GM18909 (cell line): Measurements from ENCODE around the gene SS18.

Experiments used
- ATAC-seq: cut with Tn5 transposase; IDR thresholded peaks from one replicate; pipeline ENCODE4 v1.9.1; 2021; ENCODE audit warnings: mild to moderate bottlenecking; ENCODE audit not compliant: unreplicated experiment, poor library complexity

Gene SS18

DNA sequence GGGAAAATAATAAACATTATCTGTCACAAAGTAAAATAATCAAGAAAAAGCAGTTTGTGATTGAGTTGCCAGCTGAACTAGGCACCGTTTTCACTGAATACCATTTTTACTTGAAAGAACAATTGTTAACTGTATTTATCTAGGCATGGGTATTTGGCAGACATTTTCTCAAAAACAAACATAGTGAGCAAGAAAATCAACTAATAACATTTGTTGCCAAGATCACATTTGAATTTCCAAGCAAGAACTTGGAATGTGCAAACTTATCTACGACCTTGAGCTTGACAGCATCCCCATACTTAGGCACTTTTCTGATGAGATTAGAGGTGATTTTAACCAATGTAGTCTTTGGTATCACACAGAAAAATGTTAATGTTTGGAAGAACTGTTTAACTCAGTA is 16.7 kb downstream of the SS18 start:
- ATAC-seq = no peak

DNA sequence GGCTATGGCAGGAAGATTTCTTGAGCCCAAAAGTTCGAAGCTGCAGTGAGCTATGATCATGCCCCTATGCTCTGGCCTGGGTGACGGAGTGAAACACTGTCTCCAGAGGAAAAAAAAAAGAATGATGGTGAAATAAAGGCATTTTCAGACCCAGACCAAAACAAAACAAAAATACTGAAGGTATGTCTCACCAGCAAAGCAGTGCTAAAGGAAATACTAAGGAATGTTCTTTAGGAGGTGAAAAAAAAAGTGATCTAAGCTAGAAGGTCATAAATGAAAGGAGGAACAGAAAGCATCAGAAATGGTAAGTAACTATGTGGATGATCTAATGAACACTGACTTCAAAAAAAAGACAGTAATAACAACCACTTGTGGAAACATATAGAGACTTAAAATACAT is 18.7 kb downstream of the SS18 start:
- no peak for ATAC-seq

DNA sequence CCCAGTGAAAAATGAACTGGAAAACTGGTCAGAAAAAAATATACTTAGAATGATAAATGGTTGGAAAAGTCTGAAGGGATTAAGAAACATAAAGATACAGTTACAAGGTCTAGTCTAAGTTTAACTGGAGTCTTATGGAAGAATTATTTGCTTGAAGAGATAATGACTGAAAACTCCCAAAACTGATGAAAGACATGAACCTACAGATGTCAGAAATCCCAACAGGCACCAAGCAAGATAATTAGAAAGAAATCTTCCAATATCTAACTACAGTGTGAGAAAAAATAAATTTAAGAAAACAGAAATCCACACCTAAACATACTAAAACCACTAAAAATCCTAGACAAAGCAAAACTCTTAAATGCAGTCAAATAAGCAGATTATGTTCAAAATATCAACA is 19.4 kb downstream of the SS18 start:
- ATAC-seq = no peak

DNA sequence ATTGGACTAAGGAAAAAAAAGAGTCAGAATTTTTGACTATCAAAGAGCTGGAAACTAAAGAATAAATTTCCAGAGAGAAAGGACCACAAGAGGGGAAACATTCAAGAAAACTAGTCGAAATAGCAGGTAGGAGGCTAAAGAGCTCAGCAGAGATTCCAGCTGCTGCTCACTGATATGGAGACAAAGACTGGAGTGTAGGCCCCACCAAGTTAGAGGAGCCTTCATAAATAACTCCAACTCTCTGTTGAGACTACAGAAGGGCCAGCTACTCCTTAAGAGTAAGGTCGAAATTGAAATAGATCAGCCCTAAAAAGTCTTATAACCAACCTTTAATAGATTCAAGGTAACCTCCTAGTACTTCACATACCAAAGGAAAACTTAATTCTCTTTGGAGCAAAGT is 31.1 kb downstream of the SS18 start:
- ATAC-seq = no peak

DNA sequence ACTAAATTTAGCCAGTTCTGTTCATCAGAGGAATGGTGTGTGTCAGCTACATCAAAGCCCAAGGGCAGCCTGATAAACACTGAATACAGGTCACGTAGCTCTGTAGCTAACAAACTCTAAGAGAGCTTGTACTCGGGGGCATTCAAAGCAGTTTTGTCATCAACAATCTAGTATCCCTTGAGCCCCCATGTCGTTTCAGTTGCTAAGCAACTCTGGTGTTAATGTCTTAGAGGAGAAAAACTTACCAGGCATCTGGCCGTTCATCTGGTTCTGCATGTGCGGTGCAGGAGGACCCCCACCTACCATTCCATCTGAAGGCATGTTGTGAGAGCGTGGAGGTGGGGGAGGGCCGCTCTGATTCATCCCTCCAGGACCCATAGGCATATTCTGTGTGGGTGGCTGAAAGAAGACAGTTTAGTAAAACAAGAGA is 33.1 kb downstream of the SS18 start:
- ATAC-seq = no peak

DNA sequence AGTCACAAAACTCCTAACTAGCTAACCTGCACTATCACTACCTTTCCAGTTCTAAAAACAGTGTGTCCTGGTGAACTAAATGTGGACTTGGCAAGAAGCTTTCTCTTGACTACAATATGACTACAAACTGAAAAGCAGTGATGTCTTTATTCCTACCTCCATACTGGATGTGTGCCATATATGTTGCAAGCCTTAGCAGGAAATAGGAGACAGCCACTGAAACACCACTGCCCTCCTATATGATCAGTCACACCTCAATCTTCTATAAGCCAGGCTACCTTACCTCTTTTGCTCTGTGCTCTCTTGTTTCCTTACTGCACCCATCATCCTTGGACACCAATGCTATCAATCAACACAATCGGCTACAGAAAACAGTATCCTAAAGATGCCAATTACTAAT is 34.1 kb downstream of the SS18 start:
- ATAC-seq = no peak

DNA sequence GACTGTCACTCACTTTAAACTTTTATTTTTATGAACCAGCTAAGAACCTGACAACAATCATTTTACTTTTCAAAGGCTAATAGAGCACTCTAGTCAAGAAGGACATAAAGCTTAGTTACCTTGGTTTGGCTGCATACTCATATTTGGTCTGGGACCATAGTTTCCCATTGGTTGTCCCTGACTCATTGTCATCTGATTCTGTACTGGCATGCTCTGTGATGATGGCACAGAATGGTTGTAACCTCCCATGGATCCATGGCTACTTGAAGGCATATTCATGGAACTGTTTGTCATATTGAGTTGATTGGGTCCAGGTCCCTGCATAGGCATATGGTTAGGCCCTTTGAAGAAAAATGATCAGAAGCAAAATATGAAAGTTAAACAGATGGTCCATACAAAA is 37.9 kb downstream of the SS18 start:
- ATAC-seq = no peak

DNA sequence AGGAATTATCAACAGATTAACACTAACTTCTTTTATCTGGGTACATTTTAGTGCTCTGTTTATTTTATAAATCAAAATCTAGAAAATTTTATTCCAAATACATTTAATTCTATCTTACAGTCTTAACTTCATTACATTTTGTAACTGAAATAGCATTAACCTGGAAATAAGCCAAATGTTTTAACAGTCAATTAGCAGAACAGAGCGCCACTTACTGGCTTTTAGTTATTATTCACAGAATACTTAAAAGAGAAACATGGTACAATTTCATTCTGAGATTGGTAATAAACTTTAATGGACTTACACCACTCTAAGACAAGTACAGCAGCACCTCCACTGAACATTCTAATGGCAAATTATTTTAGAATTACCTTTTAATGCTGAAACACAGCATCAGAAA is 38.6 kb downstream of the SS18 start:
- no peak for ATAC-seq

DNA sequence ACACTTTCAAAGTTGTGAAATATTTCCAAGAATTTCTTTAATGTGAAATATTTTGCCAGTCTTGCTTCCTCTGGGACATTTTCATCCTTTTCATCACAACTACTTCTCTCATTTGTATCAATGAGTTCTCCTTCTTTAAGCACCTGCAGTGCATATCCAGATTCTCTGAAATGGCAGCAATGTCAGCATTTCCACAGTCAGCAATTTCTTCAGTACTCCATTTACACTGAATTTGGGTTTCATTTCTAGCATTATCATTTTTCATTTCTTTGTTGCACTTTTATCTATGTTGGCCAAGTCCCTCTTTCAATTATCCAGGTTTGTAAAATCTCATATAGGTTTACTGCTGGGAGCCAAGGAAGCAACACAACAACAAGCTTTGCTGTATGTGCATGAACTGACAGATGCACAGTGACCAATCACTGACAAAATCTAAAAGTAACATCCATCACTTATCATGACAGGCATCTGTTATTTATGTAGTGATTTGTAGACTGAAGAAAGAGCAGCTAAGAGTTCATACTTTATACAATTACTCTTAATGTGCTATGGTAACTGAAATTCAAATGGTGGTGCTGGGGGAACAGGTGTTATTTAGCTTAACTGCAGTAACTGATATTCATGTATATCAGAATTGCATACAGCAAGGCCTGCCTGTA is 43.9 kb downstream of the SS18 start:
- ATAC-seq = no peak

DNA sequence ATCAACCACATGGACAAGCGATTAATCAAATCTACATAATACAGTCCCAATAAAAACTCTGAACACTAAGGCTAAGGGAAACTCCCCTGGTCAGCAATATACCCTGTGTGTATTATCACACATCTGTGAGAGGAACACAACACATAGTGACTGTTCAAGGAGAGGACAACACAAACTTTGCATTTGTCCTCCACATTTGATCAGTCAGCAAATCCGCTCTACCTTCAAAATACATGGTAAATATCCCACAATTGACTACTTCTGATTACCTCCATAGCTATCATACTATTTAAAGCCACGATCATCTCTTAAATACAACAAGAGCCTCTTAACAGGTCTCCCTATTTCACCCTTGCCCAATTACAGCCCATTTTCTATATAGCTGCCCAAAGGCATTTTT is 45.6 kb downstream of the SS18 start:
- ATAC-seq = no peak

DNA sequence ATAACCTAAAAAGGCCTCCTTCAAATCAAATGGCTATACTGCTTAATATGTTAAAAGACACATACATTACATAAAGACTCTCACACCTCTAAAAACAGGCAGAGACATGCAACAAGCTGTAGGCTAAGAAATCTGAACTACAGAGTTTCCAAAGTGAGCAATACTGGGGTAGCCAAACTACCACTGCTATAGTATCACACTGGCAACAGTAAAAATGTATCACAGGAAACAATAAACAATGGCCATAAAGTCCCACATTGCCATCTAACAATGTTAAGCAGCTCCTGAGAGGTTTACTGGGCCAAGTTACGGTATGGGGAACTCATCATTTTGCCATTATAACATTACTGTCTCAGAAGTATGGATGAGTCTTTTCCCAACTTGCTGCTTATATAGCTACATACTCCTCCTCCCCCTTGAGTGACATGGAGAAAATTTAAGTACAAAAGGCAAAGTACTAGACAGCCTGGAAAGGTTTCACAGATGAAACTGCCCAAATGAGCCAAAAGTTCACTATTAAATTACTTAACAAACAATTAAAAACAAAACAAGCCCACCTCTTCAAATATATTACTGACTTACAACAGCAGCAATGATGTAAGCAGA is 50.3 kb downstream of the SS18 start:
- no peak for ATAC-seq

DNA sequence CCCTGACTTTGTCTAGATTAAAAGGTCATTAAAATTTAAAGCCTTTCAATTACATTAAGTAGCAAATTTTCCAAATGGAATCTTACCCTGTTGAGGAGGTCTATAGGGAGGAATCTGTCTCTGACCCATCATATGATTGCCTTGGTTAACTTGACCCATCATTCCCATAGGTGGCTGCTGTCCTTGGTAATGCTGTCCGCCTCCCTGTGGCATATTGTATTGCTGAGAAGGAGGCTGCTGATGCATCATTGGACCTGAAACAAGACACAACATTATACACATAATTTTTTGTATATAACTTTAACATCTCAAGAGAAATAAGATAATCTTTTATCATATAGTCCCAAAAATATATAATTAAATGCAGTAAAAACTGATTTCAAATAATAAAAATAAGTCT is 51.2 kb downstream of the SS18 start:
- no peak for ATAC-seq

DNA sequence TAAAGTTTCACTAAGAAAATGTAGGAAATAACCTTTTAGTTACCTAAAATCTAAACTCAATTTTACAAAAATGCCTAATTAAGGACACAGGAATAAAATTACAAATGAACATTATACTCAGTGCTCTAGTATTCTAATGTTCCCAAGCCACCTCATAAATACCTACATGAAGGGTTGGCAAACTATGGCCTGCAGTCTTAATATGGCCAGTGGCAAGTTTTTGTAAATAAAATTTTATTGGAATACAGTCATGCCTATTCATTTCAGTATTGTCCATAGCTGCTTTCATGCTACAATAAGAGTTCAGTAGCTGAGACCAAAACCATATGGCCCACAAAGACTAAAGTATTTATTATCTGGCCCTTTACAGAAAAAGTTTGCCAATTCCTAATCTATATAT is 53.8 kb downstream of the SS18 start:
- no peak for ATAC-seq

DNA sequence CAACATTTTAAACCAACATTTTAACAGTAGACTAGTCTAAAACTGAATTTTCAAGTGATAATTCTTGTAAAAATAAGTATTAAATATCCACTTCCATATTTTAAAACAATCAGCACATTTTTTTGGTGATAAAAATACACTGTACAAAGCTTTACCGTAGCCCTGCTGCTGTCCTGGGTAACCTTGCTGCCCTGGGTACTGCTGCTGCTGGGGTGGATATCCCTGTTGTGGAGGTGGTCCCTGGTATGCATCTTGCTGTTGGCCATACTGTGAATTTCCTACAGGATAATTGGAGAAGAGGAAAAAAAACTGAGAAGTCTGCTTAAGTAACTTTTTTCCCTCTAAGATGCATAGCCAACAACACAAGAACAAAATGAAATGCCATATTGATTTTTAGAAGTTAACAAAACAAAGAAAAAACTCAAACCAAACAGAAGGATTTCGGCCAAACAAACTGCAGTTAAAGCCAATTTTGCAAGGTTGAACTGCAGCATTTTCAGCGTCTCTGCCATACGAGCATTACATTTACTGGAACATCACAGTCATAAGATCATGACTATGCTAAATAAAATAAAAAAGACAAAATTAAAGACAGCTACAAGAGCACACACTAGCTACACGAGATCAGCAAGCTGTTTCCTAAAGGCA is 55.4 kb downstream of the SS18 start:
- no peak for ATAC-seq

DNA sequence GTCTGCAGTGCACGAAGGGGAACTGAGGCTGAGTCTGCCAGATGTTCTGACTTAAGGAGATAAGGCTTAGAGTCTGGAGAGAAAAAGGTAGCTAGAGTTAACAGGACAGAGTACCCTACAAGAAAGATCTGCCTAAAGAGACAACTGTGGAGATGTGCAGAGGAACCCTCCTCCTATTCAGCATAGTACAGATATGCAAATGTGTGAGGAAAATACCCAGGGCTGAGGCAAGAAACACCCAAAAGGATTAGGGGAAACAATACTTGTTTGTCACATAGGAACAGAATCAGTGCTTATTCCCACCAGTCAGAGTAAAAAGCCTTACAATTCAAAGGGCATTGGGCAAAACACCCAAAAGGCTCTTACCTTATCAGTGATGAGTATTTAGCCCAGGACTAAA is 67.8 kb downstream of the SS18 start:
- no peak for ATAC-seq

DNA sequence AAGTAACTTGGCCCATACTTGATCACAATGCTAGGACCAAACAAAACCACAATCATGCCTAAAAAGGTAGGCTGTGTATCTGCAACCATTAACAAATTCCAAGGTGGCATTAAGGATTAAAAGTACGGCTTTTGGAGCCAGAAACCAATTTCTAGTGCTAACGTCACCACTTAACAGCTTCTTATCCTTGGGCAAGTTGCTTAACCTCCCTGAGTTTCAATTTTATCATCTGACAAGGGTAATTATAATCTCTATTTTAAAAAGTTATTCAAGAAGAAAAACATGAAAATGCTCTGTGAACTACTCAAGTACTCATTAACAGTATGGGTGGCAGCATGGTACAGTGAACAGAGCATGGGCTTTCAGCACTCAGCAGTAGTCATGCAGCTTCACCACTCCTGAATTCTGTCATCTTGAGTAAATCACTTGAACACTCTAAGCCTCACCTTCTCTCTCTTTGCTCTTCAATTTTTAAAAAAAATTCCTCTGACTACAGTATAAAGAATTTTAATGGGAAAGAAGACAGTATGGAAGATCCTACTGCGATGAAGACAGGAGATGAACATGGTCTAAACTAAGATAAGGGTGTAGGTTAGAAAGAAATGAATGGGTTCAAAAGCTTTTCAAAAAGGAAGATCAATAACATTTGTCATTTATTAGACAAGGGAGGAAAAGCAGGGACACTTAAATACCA is 69.2 kb downstream of the SS18 start:
- no peak for ATAC-seq

DNA sequence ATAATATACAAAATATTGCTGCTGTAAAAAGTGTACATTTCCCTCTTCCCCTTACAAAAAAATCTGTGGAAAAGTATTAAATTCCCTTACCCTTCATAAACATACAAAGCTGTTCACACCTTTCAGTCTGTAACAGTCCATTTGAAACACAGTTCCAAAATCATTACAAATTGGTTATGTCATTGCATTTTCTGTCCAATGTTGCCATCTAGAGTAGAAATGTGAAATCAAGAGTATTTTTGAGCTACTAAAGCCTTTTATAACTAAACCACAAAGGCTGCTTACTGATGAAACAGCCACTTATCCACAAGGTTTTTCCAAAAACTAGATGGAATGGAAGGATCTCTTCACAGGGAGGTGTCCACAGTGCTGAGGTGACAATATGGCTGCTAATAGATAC is 72.5 kb downstream of the SS18 start:
- ATAC-seq = no peak

DNA sequence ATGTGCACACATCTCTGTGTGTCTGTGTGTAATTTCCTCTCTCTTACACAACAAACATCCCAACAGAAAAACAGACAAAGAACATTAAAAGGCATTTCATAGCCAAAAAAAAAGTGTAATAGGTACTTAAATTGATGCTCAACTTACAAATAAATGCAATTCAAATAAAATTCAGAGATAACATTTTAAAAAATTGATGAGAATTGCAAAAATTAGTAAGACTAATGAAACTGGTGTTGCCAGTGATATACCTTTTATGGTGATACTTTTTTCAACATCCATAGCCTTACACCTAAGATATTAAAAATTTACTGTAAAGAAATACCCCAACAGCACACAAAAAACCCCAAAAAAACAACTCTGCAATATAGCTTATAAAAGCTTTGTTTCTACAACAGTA is 76.0 kb downstream of the SS18 start:
- no peak for ATAC-seq

DNA sequence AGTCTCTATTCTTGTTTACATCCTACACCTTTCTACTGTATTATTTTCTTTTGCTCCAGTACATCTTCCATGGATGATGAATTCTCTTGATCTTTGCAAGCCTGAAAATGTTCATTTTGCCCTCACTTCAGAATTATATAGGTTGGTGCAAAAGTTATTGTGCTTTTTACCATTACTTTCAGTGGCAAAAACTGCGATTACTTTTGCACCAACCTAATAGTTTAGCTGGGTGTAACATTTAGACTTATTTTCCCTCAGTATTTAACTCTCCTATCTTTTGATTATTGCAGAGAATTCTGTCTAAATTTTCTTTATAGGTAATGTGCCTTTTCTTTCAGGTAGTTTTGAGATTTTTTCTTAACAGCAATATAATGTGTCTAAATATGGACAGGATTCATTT is 81.8 kb downstream of the SS18 start:
- no peak for ATAC-seq

DNA sequence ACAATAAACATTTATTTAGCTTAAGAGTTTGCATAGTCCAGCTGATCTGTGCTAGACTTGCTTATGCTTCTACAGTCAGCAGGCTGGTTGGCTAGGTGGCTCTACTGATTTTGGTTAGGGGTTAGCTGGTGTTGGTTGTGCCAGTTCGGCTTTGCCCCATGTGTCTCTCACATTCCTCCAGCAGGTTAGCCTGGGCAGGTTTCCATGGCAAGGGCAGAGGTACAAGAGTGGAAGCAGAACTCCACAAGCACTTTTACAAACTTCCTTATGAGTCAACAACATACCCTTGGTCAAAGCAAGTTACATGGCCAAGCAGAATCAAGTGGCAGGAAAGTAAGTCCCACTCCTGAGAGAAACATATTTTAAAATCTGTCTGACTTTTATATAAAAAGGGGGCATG is 82.3 kb downstream of the SS18 start:
- ATAC-seq = no peak

DNA sequence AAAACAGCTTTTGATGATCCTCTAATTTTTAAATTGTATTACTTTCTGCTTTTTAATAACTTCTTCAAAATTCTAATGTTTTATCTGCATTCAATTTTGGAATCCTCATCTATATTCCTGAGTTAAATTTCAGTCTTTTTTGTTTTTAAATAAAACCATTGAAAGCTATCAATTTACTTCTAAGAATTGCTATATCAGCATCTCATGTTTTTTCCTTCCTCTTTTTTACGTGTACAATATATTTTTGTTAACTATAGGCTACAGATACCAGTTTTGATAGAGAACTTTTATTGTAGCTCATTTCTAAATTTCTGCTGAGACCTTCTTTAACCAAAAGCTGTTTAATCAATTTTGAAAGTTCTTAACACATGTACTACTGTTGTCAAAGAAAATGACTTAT is 84.5 kb downstream of the SS18 start:
- ATAC-seq = no peak
